Endothelial cell of umbilical vein (primary cell): ENCODE measurements around the gene LAMC3. TPM values are rescaled to one million over a fixed set of nuclear protein-coding genes. Genes with fewer than 3 reads are reported as not detected.

Experiments
- BruUV-seq: library from RNA; stranded (reverse); fragments of 400-500 nt; replicated peaks from 2 replicates; lab custom pipeline; 2021; lab: Mats Ljungman, UMichigan
- CTCF ChIA-PET: fragments of 300-600, 350-600 bp; sonication (Branson Sonifier 250); formaldehyde crosslinking; loops from one replicate; lab custom pipeline; 2021; ENCODE audit warnings: antibody characterized with exemption, inconsistent platforms; lab: Charles Lee
- POLR2A ChIA-PET: fragments of 300-600, 350-600 bp; sonication (Branson Sonifier 250); formaldehyde crosslinking; loops from one replicate; lab custom pipeline; 2021; ENCODE audit warnings: antibody characterized with exemption, inconsistent platforms; lab: Charles Lee
- DNase-seq: peaks from one replicate; pipeline ENCODE4 v3.0.0-alpha.2; 2011; ENCODE audit warnings: low read depth, low spot score
- FAIRE-seq: peaks from 2 replicates; lab custom pipeline; 2011; peaks lifted over from hg19 to GRCh38; lab: Jason Lieb, UNC
- H2AFZ ChIP-seq: 2 replicates; pipeline ENCODE4 v1.6.0; 2012; ENCODE audit warnings: low read depth, low read length, control low read depth, inconsistent platforms
- H3K27ac ChIP-seq: 2 replicates; pipeline ENCODE4 v1.5.1; 2011; ENCODE audit warnings: low read depth, mild to moderate bottlenecking, control low read depth, low read length, moderate library complexity; ENCODE audit not compliant: insufficient read depth
- H3K27me3 ChIP-seq, 2 experiments: 2 replicates each; pipeline versions ENCODE4 v1.6.0 to v1.6.1; 2011; ENCODE audit warnings: low read length in 2 of 2, mixed read lengths in 1 of 2; ENCODE audit not compliant: control insufficient read depth in 2 of 2, insufficient read depth in 2 of 2
- H3K36me3 ChIP-seq, 2 experiments: 2 replicates in 1 of 2; 3 replicates in 1 of 2; pipeline ENCODE4 v1.5.1; 2011; ENCODE audit warnings: low read length in 2 of 2, mild to moderate bottlenecking in 1 of 2, moderate library complexity in 1 of 2; ENCODE audit not compliant: control insufficient read depth in 2 of 2, insufficient read depth in 2 of 2; ENCODE audit errors: extremely low read depth in 1 of 2
- H3K4me1 ChIP-seq: 3 replicates; pipeline ENCODE4 v1.5.1; 2011; ENCODE audit warnings: mild to moderate bottlenecking, low read length; ENCODE audit not compliant: control insufficient read depth, insufficient read depth; ENCODE audit errors: extremely low read depth
- H3K4me2 ChIP-seq: 2 replicates; pipeline ENCODE4 v1.6.1; 2011; ENCODE audit warnings: low read length, control low read depth, mixed read lengths; ENCODE audit not compliant: insufficient read depth
- H3K4me3 ChIP-seq, 3 experiments: fragments of 200-600 bp in 1 of 3; sonication (generic), shearing (Covaris generic) in 1 of 3; replicated peaks in 1 of 3; 2 replicates each; pipeline ENCODE4 v1.5.1; 2011 to 2016; ENCODE audit warnings: control low read depth in 3 of 3, low read length in 3 of 3, mild to moderate bottlenecking in 2 of 3, inconsistent platforms in 1 of 3, low read depth in 1 of 3, moderate library complexity in 1 of 3; ENCODE audit not compliant: insufficient read depth in 1 of 3
- H3K79me2 ChIP-seq: 2 replicates; pipeline ENCODE4 v1.6.0; 2012; ENCODE audit warnings: low read length, inconsistent platforms; ENCODE audit not compliant: control insufficient read depth, insufficient read depth
- H3K9ac ChIP-seq: replicated peaks from 2 replicates; pipeline ENCODE3; 2011; ENCODE audit warnings: low read length, control low read depth; ENCODE audit not compliant: insufficient read depth; ENCODE audit errors: extremely low read depth
- H3K9me1 ChIP-seq: replicated peaks from 3 replicates; pipeline ENCODE4 v1.6.0; 2011; ENCODE audit warnings: mild to moderate bottlenecking, low read length; ENCODE audit not compliant: control insufficient read depth, insufficient read depth; ENCODE audit errors: extremely low read depth
- H3K9me3 ChIP-seq: replicated peaks from 2 replicates; pipeline ENCODE4 v1.5.1; 2012; ENCODE audit warnings: low read length, inconsistent platforms; ENCODE audit not compliant: control insufficient read depth, insufficient read depth
- H4K20me1 ChIP-seq: replicated peaks from 2 replicates; pipeline ENCODE3; 2011; ENCODE audit warnings: mild to moderate bottlenecking, low read length; ENCODE audit not compliant: control insufficient read depth, insufficient read depth; ENCODE audit errors: extremely low read depth
- EZH2 ChIP-seq: IDR thresholded peaks from 2 replicates; pipeline ENCODE4 v1.6.1; 2012; ENCODE audit warnings: borderline replicate concordance, low read depth, mild to moderate bottlenecking, moderate library complexity, low read length, inconsistent platforms; ENCODE audit not compliant: severe bottlenecking
- FOS ChIP-seq: IDR thresholded peaks from 2 replicates; pipeline ENCODE4 v1.6.1; 2011; ENCODE audit warnings: mild to moderate bottlenecking, low read length, moderate library complexity, borderline replicate concordance; ENCODE audit not compliant: insufficient read depth
- GATA2 ChIP-seq: IDR thresholded peaks from 2 replicates; pipeline ENCODE4 v1.7.0; 2011; ENCODE audit warnings: low read depth, mild to moderate bottlenecking, moderate library complexity, mixed read lengths, low read length; ENCODE audit not compliant: insufficient read length, insufficient read depth
- JUN ChIP-seq: IDR thresholded peaks from 2 replicates; pipeline ENCODE4 v1.6.1; 2011; ENCODE audit warnings: borderline replicate concordance, low read depth; ENCODE audit not compliant: insufficient read length, insufficient read depth
- MYC ChIP-seq: IDR thresholded peaks from one replicate; pipeline ENCODE4 v1.6.1; 2011; ENCODE audit warnings: mild to moderate bottlenecking, low read depth, low read length
- POLR2A ChIP-seq: IDR thresholded peaks from 2 replicates; pipeline ENCODE4 v1.6.1; 2012; ENCODE audit warnings: low read depth, mild to moderate bottlenecking, control low read depth, low read length
- POLR2AphosphoS5 ChIP-seq: IDR thresholded peaks from 2 replicates; pipeline ENCODE4 v1.6.1; 2012; ENCODE audit warnings: low read depth, mild to moderate bottlenecking, control low read depth, low read length, moderate library complexity; ENCODE audit not compliant: insufficient read depth
- dilution Hi-C: fragments of 300-500 bp; cut with MboI; formaldehyde crosslinking; loops from one replicate; pipeline ENCODE4 v1.15.0; 2019; ENCODE audit warnings: low sequenced_read_pairs; ENCODE audit not compliant: extremely low pct_ligation_motif_present
- intact Hi-C: fragments of 100-400 bp; cut with micrococcal nuclease; formaldehyde crosslinking; loops from one replicate; pipeline ENCODE4 v1.10.0; 2022
- polyA plus RNA-seq, 4 experiments: library from polyadenylated mRNA; depleted of rRNA in 3 of 4; stranded (reverse) in 3 of 4; unstranded in 1 of 4; fragments of >200 nt; gene quantifications; 2 replicates each; pipeline versions ENCODE4 v1.2.1 to v1.2.3, GENCODE V29; 2011 to 2012; ENCODE audit warnings: missing spikeins in 1 of 4
- total RNA-seq: library from RNA; stranded (reverse); gene quantifications from 2 replicates; pipeline ENCODE4 v1.2.3, GENCODE V29; 2021
- TF ChIP-seq, protein P1 (sequence below), 2 donors: IDR thresholded peaks; 1 replicate in 1 of 2; 2 replicates in 1 of 2; pipeline ENCODE4 v1.5.1; 2011; ENCODE audit warnings: low read length in 2 of 2, mild to moderate bottlenecking in 2 of 2, moderate library complexity in 2 of 2, control low read depth in 1 of 2, inconsistent platforms in 1 of 2, low read depth in 1 of 2; ENCODE audit not compliant: insufficient read depth in 1 of 2; ENCODE audit errors: extremely low read depth in 1 of 2
- TF ChIP-seq, protein P2 (sequence below): IDR thresholded peaks from 2 replicates; pipeline ENCODE4 v1.6.1; 2011; ENCODE audit not compliant: insufficient read depth, insufficient read length

LAMC3 gene
- total and polyA plus RNA-seq, 2 donors (not counting 3 experiments of a cell fraction or from before 2014, with no cell fraction given): 0.18 to 0.38 TPM

- Histone ChIP-seq H3K4me2 (no peak overlapping the region), H3K9me3 (no peaks in the 10 kb centered on the region), H3K36me3 (peaks cover 40 to 53% of the 10 kb centered on the region in 2 experiments), H4K20me1 (no peaks in the 10 kb centered on the region), H3K9me1 (no peaks in the 10 kb centered on the region), H3K27ac (no peak overlapping the region), H3K4me3 (no peak overlapping the region), H2AFZ (no peak overlapping the region), H3K79me2 (no peaks in the 10 kb centered on the region), H3K27me3 (no peaks in the 10 kb centered on the region), H3K4me1 (no peaks in the 10 kb centered on the region), H3K9ac (no peak overlapping the region)
- no TSS peak for BruUV-seq
- FAIRE-seq (no peak), DNase-seq (no peak)
- CTCF ChIA-PET: interaction anchor here (2.9 kb wide), 1 partner anchor 196 kb away, joined by 8 read pairs; no protein-coding TSS in a partner anchor
- intact Hi-C loops (no loop called here), dilution Hi-C loops (no loop called here)
- POLR2A ChIA-PET: no interaction called here
- TF ChIP-seq POLR2A (no peak), FOS (no peak), EZH2 (no peak), JUN (no peak), POLR2AphosphoS5 (no peak), MYC (no peak), GATA2 (no peak)
- TF ChIP-seq, protein P1, sequence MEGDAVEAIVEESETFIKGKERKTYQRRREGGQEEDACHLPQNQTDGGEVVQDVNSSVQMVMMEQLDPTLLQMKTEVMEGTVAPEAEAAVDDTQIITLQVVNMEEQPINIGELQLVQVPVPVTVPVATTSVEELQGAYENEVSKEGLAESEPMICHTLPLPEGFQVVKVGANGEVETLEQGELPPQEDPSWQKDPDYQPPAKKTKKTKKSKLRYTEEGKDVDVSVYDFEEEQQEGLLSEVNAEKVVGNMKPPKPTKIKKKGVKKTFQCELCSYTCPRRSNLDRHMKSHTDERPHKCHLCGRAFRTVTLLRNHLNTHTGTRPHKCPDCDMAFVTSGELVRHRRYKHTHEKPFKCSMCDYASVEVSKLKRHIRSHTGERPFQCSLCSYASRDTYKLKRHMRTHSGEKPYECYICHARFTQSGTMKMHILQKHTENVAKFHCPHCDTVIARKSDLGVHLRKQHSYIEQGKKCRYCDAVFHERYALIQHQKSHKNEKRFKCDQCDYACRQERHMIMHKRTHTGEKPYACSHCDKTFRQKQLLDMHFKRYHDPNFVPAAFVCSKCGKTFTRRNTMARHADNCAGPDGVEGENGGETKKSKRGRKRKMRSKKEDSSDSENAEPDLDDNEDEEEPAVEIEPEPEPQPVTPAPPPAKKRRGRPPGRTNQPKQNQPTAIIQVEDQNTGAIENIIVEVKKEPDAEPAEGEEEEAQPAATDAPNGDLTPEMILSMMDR (IDR thresholded peaks at IDR 0.05; ENCODE audit: extremely low read depth in 1 of 2, insufficient read depth in 1 of 2, low read depth in 1 of 2, low read length in 2 of 2): no peak
- TF ChIP-seq, protein P2, sequence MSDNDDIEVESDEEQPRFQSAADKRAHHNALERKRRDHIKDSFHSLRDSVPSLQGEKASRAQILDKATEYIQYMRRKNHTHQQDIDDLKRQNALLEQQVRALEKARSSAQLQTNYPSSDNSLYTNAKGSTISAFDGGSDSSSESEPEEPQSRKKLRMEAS: no peak
Observed at GRCh38 chr9:131140112-131140511, 131.1 kb downstream of the LAMC3 start.
